Measurements from ENCODE around the gene NIP7.
A peak's percentile ranks its signal among the peaks of the same experiment; 100 is the strongest.
"Not testable (repeated sequence)": the region's sequence is repeated elsewhere in the genome, so short reads cannot be mapped to it uniquely, and the experiment has no call there.

NIP7 gene

DNA sequence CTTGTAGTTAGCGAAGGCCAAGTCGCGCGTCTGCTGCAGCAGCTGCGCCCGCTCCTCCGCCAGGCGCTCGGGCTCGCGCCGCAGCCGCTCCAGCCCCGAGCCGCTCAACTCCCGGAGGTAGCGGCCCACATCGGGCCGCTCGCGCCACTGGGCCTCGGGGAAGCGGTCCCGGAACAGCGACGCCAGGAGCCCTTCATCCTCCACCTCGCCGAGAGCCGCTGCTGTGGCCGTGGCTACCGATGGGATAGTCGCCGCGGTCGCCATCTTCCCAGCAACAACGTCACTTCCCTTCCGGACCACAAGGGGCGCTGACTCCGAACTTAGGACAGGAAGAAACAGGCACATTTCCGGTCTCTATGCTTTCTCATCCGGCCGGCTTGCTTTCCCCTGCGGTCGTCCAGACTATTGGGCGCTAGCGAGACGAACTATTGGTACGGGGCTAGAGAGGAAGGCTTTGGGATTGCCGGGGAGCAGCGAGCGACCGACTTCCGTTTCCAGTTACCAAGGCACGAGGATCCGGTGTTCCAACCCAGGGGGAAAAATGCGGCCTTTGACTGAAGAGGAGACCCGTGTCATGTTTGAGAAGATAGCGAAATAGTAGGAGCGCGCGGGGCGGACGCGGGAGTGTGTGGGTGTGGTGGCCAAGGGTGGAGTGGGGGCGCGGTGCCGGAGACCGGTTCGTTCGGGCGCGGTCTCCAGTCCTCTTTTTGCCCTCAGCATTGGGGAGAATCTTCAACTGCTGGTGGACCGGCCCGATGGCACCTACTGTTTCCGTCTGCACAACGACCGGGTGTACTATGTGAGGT is at the start of gene NIP7, which contains the start of gene COG8:
Gene NIP7 (plus strand): TSS at position 484 of the 806 bp plus-strand sequence. CDS start 58 bp downstream, at position 542.
Gene COG8 (minus strand): TSS at position 276 of the 806 bp plus-strand sequence. CDS start 12 bp downstream, at position 264.
- peak within 1 kb of the TSS; percentile 84 for H3K4me3 ChIP-seq (ENCODE audit: low read depth, low read length)
- DNase-seq (ENCODE audit: low read depth) = peak; percentile 99
- TF ChIP-seq CTCF (IDR thresholded peaks at IDR 0.05; ENCODE audit: insufficient read depth, low read depth, low read length, missing control alignments) = peak; percentile 80

- DNase-seq (ENCODE audit: low read depth); H3K4me3 ChIP-seq (ENCODE audit: low read depth, low read length): not testable (repeated sequence)
Measured at GRCh38 chr16:69291657-69292056, 47.9 kb upstream of the NIP7 start.

DNA sequence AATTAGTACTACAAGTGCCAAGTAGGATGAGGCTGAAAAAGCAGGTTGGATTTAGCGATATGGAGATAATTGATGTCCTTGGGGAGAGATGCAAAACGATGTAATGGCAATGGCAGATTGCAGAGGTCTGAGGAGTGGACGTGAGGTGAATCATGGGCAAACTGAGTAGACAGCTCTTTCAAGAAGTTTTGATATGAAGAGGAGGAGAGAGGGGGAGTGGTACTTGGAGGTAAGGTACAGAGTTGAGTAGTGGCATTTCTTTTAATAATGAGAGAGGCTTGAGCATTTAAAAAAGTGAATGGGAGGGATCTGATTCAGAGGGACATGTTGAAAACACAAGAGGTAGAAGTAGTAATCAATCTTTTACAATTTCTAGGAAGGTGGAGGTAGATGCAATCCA is 46.2 kb upstream of the NIP7 start:
- DNase-seq (ENCODE audit: low read depth) = no peak
- no peak overlapping the region for H3K4me3 ChIP-seq (ENCODE audit: low read depth, low read length)
- TF ChIP-seq CTCF (IDR thresholded peaks at IDR 0.05; ENCODE audit: insufficient read depth, low read depth, low read length, missing control alignments) = no peak

GRCh38 chr16:69294051-69294450 is 45.5 kb upstream of the NIP7 start:
- TF ChIP-seq CTCF (IDR thresholded peaks at IDR 0.05; ENCODE audit: insufficient read depth, low read depth, low read length, missing control alignments) = no peak
- H3K4me3 ChIP-seq (ENCODE audit: low read depth, low read length) = no peak overlapping the region
- DNase-seq (ENCODE audit: low read depth) = no peak

GRCh38 chr16:69296771-69297170 is 42.8 kb upstream of the NIP7 start:
- not testable (repeated sequence) for DNase-seq (ENCODE audit: low read depth); H3K4me3 ChIP-seq (ENCODE audit: low read depth, low read length)

DNA sequence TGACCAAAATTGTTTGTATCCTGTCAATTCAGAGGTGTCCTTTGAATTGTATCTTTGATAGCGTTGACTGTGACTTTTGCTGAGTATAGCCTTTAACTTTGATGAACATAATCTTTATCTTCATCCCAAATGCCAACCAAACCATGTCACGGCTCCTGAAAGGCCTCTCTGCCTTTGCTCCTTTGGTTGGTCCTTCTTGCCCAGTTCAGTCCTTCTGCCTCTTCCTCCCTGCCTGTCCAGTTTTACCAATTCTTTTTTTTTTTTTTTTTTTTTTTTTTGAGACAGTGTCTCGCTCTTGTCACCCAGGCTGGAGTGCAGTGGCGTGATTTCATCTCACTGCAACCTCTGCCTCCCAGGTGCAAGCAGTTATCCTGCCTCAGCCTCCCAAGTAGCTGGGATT is 41.3 kb upstream of the NIP7 start:
- DNase-seq (ENCODE audit: low read depth) = no peak
- TF ChIP-seq CTCF (IDR thresholded peaks at IDR 0.05; ENCODE audit: insufficient read depth, low read depth, low read length, missing control alignments) = no peak
- no peak overlapping the region for H3K4me3 ChIP-seq (ENCODE audit: low read depth, low read length)

- H3K4me3 ChIP-seq (ENCODE audit: low read depth, low read length) = no peak overlapping the region
- TF ChIP-seq CTCF (IDR thresholded peaks at IDR 0.05; ENCODE audit: insufficient read depth, low read depth, low read length, missing control alignments) = no peak
- DNase-seq (ENCODE audit: low read depth) = no peak
Measured at GRCh38 chr16:69301187-69301586, 38.4 kb upstream of the NIP7 start.

DNA sequence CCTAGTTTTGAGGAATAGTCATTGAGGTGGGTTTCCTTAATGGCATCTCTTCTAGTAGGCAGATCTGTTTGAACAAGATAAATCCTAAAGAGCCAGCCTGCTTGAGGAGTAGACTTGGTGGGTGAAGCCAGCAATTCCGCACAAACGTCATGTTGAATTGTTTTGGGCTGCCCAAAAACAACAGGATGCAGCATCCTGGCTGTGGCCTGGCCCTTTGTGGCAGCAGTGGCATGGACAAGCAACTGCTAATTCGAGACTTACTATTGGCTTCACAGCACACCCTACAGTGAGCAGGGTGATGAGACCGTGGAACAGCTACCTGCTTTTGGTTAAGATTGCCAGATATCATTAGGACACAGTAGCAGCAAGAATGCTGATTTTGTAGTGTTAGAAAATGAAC is 37.7 kb upstream of the NIP7 start:
- TF ChIP-seq CTCF (IDR thresholded peaks at IDR 0.05; ENCODE audit: insufficient read depth, low read depth, low read length, missing control alignments) = no peak
- DNase-seq (ENCODE audit: low read depth) = no peak
- H3K4me3 ChIP-seq (ENCODE audit: low read depth, low read length) = no peak overlapping the region
